ENCODE measurements around the gene RTP5. TPM values are rescaled to one million over a fixed set of nuclear protein-coding genes. Genes with fewer than 3 reads are reported as not detected.
"Not testable (repeated sequence)": the region's sequence is repeated elsewhere in the genome, so short reads cannot be mapped to it uniquely, and the experiment has no call there.

The RTP5 gene
- total and polyA plus RNA-seq, 2 donors (not counting 1 experiment from before 2014, with no cell fraction given), result not detected

DNA sequence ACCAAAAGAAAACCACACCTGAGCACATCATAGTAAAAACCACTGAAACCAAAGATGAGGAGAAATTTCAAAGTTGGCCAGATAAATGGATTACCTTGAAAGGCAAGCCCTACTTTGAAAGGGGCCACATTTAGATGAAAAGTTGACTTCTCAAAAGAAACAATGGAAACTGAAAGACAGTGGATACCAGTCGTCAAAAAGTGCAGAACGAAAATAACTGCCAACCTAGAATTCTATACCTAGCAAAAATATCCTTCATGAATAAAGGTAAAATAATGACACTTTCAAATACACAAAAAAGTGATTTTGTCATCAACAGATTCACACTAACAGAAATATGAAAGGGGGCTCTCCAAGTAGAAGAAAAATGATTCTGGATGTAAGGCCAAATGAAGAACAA is 42.1 kb upstream of the RTP5 start:
- no peaks in the 10 kb centered on the region for H3K4me1 Mint-ChIP-seq
- H3K79me2 ChIP-seq (ENCODE audit: control insufficient read depth, insufficient read depth, low read length), result no peaks in the 10 kb centered on the region
- H3K27ac Mint-ChIP-seq, result no peak overlapping the region
- no peak overlapping the region for H3K4me2 ChIP-seq (replicated peaks; ENCODE audit: low read depth, low read length, poor library complexity, severe bottlenecking)
- DNase-seq (no peak), ATAC-seq (ENCODE audit: low read depth) (no peak)
- intact Hi-C loops (cut with micrococcal nuclease), result no loop called here
- no peaks in the 10 kb centered on the region for H3K4me1 ChIP-seq (ENCODE audit: control insufficient read depth in 2 of 2, insufficient read depth in 2 of 2, low read length in 2 of 2)
- H3K9ac ChIP-seq (ENCODE audit: low read length), result no peak overlapping the region
- H3K9me3 Mint-ChIP-seq (ENCODE audit: insufficient read depth), result peaks cover 4% of the 10 kb centered on the region
- peaks cover 1 to 21% (median 14%) of the 10 kb centered on the region in 3 donors for H3K9me3 ChIP-seq (ENCODE audit: control extremely low read depth in 1 of 3, control insufficient read depth in 2 of 3, insufficient read depth in 1 of 3, low read length in 2 of 3)
- no CpG with 5 or more reads among the region's 2 CpGs for WGBS (ENCODE audit: insufficient coverage)
- TF ChIP-seq, protein P1, sequence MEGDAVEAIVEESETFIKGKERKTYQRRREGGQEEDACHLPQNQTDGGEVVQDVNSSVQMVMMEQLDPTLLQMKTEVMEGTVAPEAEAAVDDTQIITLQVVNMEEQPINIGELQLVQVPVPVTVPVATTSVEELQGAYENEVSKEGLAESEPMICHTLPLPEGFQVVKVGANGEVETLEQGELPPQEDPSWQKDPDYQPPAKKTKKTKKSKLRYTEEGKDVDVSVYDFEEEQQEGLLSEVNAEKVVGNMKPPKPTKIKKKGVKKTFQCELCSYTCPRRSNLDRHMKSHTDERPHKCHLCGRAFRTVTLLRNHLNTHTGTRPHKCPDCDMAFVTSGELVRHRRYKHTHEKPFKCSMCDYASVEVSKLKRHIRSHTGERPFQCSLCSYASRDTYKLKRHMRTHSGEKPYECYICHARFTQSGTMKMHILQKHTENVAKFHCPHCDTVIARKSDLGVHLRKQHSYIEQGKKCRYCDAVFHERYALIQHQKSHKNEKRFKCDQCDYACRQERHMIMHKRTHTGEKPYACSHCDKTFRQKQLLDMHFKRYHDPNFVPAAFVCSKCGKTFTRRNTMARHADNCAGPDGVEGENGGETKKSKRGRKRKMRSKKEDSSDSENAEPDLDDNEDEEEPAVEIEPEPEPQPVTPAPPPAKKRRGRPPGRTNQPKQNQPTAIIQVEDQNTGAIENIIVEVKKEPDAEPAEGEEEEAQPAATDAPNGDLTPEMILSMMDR (IDR thresholded peaks at IDR 0.05), result no peak
- no peak for TF ChIP-seq EZH2 (IDR thresholded peaks at IDR 0.05; ENCODE audit: borderline replicate concordance, insufficient read depth, low read depth, low read length, poor library complexity, severe bottlenecking)
- H2AFZ ChIP-seq (ENCODE audit: insufficient read depth, low read depth, low read length, poor library complexity, severe bottlenecking), result no peak overlapping the region
- no peak overlapping the region for H3K4me3 Mint-ChIP-seq
- H3K27ac ChIP-seq (ENCODE audit: low read length in 2 of 2), result no peak overlapping the region
- POLR2A ChIA-PET, result no interaction called here
- no peaks in the 10 kb centered on the region for H3K36me3 ChIP-seq (replicated peaks in 1 of 2; ENCODE audit: control extremely low read depth in 1 of 2, control insufficient read depth in 1 of 2, extremely low read depth in 1 of 2, insufficient read depth in 2 of 2, low read length in 1 of 2)
- peaks cover 41% of the 10 kb centered on the region for H3K27me3 Mint-ChIP-seq
- CTCF ChIA-PET, result no interaction called here
- no peaks in the 10 kb centered on the region for H4K20me1 ChIP-seq (ENCODE audit: control insufficient read depth, insufficient read depth, low read length, poor library complexity, severe bottlenecking)
- H3K4me3 ChIP-seq (ENCODE audit: control extremely low read depth in 1 of 5, extremely low read depth in 1 of 5, insufficient read depth in 1 of 5, low read depth in 2 of 5, low read length in 4 of 5), result no peak overlapping the region
- H3K27me3 ChIP-seq (replicated peaks in 1 of 4; ENCODE audit: control extremely low read depth in 1 of 4, control insufficient read depth in 3 of 4, insufficient read depth in 4 of 4, low read length in 3 of 4), result peaks cover 0 to 13% (median 6%) of the 10 kb centered on the region in 4 experiments

DNA sequence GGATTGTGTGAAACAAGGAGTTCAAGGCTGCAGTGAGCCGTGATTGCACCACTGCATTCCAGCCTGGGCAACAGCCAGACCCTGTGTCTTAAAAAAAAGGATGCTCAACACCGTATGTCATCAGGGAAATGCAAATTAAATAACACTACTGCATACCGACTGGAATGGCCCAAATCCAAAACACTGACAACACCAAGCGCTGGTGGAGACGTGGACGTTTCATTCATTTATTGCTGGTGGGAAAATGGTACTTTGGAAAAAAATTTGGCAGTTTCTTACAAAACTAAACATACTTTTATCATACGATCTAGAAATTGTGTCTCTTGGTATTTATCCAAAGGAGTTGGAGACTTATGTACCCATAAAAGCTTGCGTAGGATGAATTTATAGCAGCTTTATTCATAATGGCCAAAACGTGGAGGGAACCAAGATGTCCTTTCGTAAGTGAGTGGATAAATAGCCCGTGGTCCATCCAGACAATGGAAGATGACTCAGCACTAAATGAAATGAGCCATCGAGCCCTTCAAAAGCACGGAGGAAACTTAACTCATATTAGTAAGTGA is 36.3 kb upstream of the RTP5 start:
- H3K4me3 ChIP-seq (ENCODE audit: control extremely low read depth in 1 of 5, extremely low read depth in 1 of 5, insufficient read depth in 1 of 5, low read depth in 2 of 5, low read length in 4 of 5), result no peak overlapping the region
- CTCF ChIA-PET, result no interaction called here
- H3K9me3 Mint-ChIP-seq (ENCODE audit: insufficient read depth), result peaks cover 4% of the 10 kb centered on the region
- no peaks in the 10 kb centered on the region for H3K4me1 Mint-ChIP-seq
- H3K9me3 ChIP-seq (ENCODE audit: control extremely low read depth in 1 of 3, control insufficient read depth in 2 of 3, insufficient read depth in 1 of 3, low read length in 2 of 3), result peaks cover 0 to 6% (median 0%) of the 10 kb centered on the region in 3 donors
- no peaks in the 10 kb centered on the region for H4K20me1 ChIP-seq (ENCODE audit: control insufficient read depth, insufficient read depth, low read length, poor library complexity, severe bottlenecking)
- DNase-seq, result no peak
- POLR2A ChIA-PET, result no interaction called here
- no peak for ATAC-seq (ENCODE audit: low read depth)
- H3K36me3 ChIP-seq (replicated peaks in 1 of 2; ENCODE audit: control extremely low read depth in 1 of 2, control insufficient read depth in 1 of 2, extremely low read depth in 1 of 2, insufficient read depth in 2 of 2, low read length in 1 of 2), result no peaks in the 10 kb centered on the region
- H3K4me1 ChIP-seq (ENCODE audit: control insufficient read depth in 2 of 2, insufficient read depth in 2 of 2, low read length in 2 of 2), result no peaks in the 10 kb centered on the region
- H3K4me2 ChIP-seq (replicated peaks; ENCODE audit: low read depth, low read length, poor library complexity, severe bottlenecking), result no peak overlapping the region
- 64% methylated on average over 4 of the region's 13 CpGs for WGBS (ENCODE audit: insufficient coverage)
- H3K27ac Mint-ChIP-seq, result no peak overlapping the region
- no peak overlapping the region for H3K27ac ChIP-seq (ENCODE audit: low read length in 2 of 2)
- no peak for TF ChIP-seq EZH2 (IDR thresholded peaks at IDR 0.05; ENCODE audit: borderline replicate concordance, insufficient read depth, low read depth, low read length, poor library complexity, severe bottlenecking)
- TF ChIP-seq, protein P1 (IDR thresholded peaks at IDR 0.05), result no peak
- H3K27me3 ChIP-seq (replicated peaks in 1 of 4; ENCODE audit: control extremely low read depth in 1 of 4, control insufficient read depth in 3 of 4, insufficient read depth in 4 of 4, low read length in 3 of 4), result peaks cover 0 to 5% (median 1%) of the 10 kb centered on the region in 4 experiments
- H3K79me2 ChIP-seq (ENCODE audit: control insufficient read depth, insufficient read depth, low read length), result no peaks in the 10 kb centered on the region
- H2AFZ ChIP-seq (ENCODE audit: insufficient read depth, low read depth, low read length, poor library complexity, severe bottlenecking), result no peak overlapping the region
- peaks cover 18% of the 10 kb centered on the region for H3K27me3 Mint-ChIP-seq
- intact Hi-C loops (cut with micrococcal nuclease), result no loop called here
- H3K9ac ChIP-seq (ENCODE audit: low read length), result no peak overlapping the region
- no peak overlapping the region for H3K4me3 Mint-ChIP-seq

DNA sequence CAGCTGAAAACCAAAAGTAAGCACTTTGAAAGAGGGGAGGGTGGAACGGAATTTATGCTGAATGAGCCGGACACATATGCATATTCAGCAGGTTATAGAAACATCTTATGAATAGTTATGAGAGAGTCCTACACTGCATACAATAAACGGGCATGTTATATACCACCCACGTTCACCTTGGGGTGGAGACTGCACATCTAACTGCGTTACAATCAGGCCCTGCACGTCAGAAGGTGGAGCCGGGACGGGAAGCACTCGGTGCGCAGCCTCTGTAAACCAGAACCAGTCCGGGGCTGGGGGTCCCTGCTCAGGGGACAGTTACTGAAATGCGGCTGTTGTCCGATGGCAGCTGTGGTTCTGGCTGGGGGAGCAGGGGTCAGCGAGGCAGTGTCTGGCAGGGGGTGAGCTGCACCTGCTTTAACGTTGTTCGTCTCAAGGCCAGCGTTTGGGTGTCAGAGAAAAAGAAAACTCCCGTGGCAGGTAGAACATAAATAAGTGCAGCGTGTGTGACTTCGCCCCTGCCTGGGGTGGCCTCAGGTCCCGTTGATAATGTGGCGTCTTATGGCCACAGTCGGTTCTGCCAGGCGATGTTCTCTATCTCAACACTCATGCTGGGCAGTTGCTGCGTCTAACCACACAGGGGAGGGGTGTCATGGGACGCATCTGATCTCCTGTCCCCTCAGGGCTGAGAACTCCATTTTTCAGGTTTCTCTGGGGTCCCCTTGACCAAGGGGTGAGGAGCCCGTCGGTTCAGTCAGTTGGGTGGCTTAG is 35.6 kb upstream of the RTP5 start:
- intact Hi-C loops (cut with micrococcal nuclease); ATAC-seq (ENCODE audit: low read depth); H3K4me1 Mint-ChIP-seq; H3K4me3 ChIP-seq (ENCODE audit: control extremely low read depth in 1 of 5, extremely low read depth in 1 of 5, insufficient read depth in 1 of 5, low read depth in 2 of 5, low read length in 4 of 5); H4K20me1 ChIP-seq (ENCODE audit: control insufficient read depth, insufficient read depth, low read length, poor library complexity, severe bottlenecking); H2AFZ ChIP-seq (ENCODE audit: insufficient read depth, low read depth, low read length, poor library complexity, severe bottlenecking); CTCF ChIA-PET; H3K79me2 ChIP-seq (ENCODE audit: control insufficient read depth, insufficient read depth, low read length); POLR2A ChIA-PET; H3K9ac ChIP-seq (ENCODE audit: low read length); H3K4me2 ChIP-seq (replicated peaks; ENCODE audit: low read depth, low read length, poor library complexity, severe bottlenecking); H3K9me3 ChIP-seq (ENCODE audit: control extremely low read depth in 1 of 3, control insufficient read depth in 2 of 3, insufficient read depth in 1 of 3, low read length in 2 of 3); DNase-seq; H3K9me3 Mint-ChIP-seq (ENCODE audit: insufficient read depth); H3K36me3 ChIP-seq (replicated peaks in 1 of 2; ENCODE audit: control extremely low read depth in 1 of 2, control insufficient read depth in 1 of 2, extremely low read depth in 1 of 2, insufficient read depth in 2 of 2, low read length in 1 of 2); H3K4me3 Mint-ChIP-seq; H3K4me1 ChIP-seq (ENCODE audit: control insufficient read depth in 2 of 2, insufficient read depth in 2 of 2, low read length in 2 of 2); H3K27ac Mint-ChIP-seq; H3K27ac ChIP-seq (ENCODE audit: low read length in 2 of 2); H3K27me3 ChIP-seq (replicated peaks in 1 of 4; ENCODE audit: control extremely low read depth in 1 of 4, control insufficient read depth in 3 of 4, insufficient read depth in 4 of 4, low read length in 3 of 4): not testable (repeated sequence)
- WGBS (ENCODE audit: insufficient coverage), result 87% methylated on average over 18 of the region's 28 CpGs
- peaks cover 16% of the 10 kb centered on the region for H3K27me3 Mint-ChIP-seq

Data from B cell (primary cell).